Body of pancreas (tissue), 4 donors: ENCODE measurements around the gene KIAA1328.

Experiments
- CTCF ChIP-seq, 7 experiments: fragments of 450-650 bp in 4 of 7; fragments of 200-600 bp in 3 of 7; sonication (generic) in 3 of 7; IDR thresholded peaks; one replicate each; pipeline ENCODE4 v1.5.1; 2016 to 2019; ENCODE audit warnings: antibody characterized with exemption in 7 of 7
- POLR2A ChIP-seq, 3 donors: fragments of 450-650 bp; IDR thresholded peaks; one replicate each; pipeline ENCODE4 v1.6.1; 2016; ENCODE audit warnings: antibody characterized with exemption in 3 of 3, mild to moderate bottlenecking in 2 of 3

GRCh38 chr18:36786686-36787085, 42.2 kb upstream of the KIAA1328 start:
- TF ChIP-seq CTCF (IDR thresholded peaks at IDR 0.05): no peak
- TF ChIP-seq POLR2A (IDR thresholded peaks at IDR 0.05): no peak
